ENCODE data around the gene RTRAF.

RTRAF gene

DNA sequence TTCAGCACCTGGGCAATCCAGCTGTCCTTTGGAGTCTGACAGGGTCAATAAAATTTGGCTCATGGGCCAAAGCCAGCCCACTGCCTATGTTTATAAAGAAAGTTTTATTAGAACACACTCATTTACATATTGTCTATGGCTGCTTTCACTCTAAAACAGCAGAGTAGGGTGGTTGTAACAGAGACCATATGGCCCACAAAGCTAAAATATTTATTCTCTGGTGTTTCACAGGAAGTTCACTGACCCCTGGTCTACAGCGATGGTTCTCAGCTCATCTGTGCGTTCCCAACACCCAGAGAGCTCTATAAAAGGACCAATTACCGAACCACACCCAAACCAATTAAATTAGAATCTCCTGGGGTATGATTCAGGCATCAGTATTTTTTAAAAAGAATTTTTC lies 37.7 kb upstream of the RTRAF start:
- TF ChIP-seq, protein P1, sequence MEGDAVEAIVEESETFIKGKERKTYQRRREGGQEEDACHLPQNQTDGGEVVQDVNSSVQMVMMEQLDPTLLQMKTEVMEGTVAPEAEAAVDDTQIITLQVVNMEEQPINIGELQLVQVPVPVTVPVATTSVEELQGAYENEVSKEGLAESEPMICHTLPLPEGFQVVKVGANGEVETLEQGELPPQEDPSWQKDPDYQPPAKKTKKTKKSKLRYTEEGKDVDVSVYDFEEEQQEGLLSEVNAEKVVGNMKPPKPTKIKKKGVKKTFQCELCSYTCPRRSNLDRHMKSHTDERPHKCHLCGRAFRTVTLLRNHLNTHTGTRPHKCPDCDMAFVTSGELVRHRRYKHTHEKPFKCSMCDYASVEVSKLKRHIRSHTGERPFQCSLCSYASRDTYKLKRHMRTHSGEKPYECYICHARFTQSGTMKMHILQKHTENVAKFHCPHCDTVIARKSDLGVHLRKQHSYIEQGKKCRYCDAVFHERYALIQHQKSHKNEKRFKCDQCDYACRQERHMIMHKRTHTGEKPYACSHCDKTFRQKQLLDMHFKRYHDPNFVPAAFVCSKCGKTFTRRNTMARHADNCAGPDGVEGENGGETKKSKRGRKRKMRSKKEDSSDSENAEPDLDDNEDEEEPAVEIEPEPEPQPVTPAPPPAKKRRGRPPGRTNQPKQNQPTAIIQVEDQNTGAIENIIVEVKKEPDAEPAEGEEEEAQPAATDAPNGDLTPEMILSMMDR (IDR thresholded peaks at IDR 0.05), result no peak
- H3K4me1 ChIP-seq, result no peaks in the 10 kb centered on the region
- H3K9ac ChIP-seq, result no peak overlapping the region
- no peak overlapping the region for H2AFZ ChIP-seq
- no peak overlapping the region for H3K27ac ChIP-seq
- H3K9me3 ChIP-seq (ENCODE audit: control insufficient read depth, low read length), result no peaks in the 10 kb centered on the region
- no peak overlapping the region for H3K4me3 ChIP-seq (ENCODE audit: low read depth, low read length)
- no peaks in the 10 kb centered on the region for H3K27me3 ChIP-seq (ENCODE audit: control insufficient read depth, insufficient read depth, low read length)
- no peak overlapping the region for H3K4me2 ChIP-seq (ENCODE audit: low read length)
- no peaks in the 10 kb centered on the region for H3K79me2 ChIP-seq
- no peaks in the 10 kb centered on the region for H3K36me3 ChIP-seq (ENCODE audit: control insufficient read depth, insufficient read depth, low read length)

DNA sequence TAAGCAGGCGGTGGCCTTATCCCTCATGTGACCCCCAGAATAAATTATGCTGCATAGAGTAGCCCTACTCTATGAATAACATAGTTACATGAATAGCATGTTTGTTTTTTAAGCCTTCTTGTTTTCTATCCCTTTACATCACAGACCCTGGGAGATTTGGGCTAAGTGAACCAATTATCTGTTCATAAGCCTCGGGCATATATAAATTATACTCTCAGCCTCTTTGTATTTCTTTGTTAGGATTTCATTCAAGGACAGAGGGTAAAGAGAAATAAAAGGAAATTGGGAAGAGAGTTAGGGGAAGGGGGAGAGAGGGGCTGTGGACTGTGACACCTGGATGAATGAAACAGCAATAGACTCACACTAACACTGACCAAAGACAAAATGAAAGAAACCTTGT lies 35.3 kb upstream of the RTRAF start:
- Histone ChIP-seq H2AFZ (no peak overlapping the region), H3K36me3 (ENCODE audit: control insufficient read depth, insufficient read depth, low read length) (no peaks in the 10 kb centered on the region), H3K79me2 (no peaks in the 10 kb centered on the region), H3K27me3 (ENCODE audit: control insufficient read depth, insufficient read depth, low read length) (no peaks in the 10 kb centered on the region), H3K27ac (no peak overlapping the region), H3K9me3 (ENCODE audit: control insufficient read depth, low read length) (no peaks in the 10 kb centered on the region), H3K4me3 (ENCODE audit: low read depth, low read length) (no peak overlapping the region), H3K4me1 (no peaks in the 10 kb centered on the region), H3K4me2 (ENCODE audit: low read length) (no peak overlapping the region), H3K9ac (no peak overlapping the region)
- TF ChIP-seq, protein P1 (IDR thresholded peaks at IDR 0.05), result no peak

DNA sequence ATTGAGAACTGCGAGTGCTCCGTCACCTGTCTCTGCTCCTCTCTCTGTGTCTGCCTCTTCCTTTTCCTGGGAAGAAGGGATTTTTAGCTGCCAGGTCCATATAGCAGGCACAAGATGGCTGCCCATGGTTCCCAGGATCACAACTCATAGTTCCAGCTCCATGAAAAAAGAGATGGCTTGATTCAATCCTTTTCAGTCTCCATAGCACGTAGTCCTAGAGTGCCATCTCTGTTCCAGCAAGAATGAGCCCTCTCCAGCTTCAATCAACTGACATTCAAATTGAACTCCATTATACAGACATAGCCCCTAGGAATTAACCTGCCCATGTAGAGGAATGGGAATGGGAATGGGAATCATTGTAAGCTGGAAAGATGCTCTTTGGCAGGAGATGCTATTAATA lies 34.7 kb upstream of the RTRAF start:
- Histone ChIP-seq H3K36me3 (ENCODE audit: control insufficient read depth, insufficient read depth, low read length) (no peaks in the 10 kb centered on the region), H3K9me3 (ENCODE audit: control insufficient read depth, low read length) (no peaks in the 10 kb centered on the region), H3K27ac (no peak overlapping the region), H3K9ac (no peak overlapping the region), H3K4me1 (no peaks in the 10 kb centered on the region), H3K4me3 (ENCODE audit: low read depth, low read length) (no peak overlapping the region), H3K79me2 (no peaks in the 10 kb centered on the region), H3K27me3 (ENCODE audit: control insufficient read depth, insufficient read depth, low read length) (no peaks in the 10 kb centered on the region), H3K4me2 (ENCODE audit: low read length) (no peak overlapping the region), H2AFZ (no peak overlapping the region)
- TF ChIP-seq, protein P1 (IDR thresholded peaks at IDR 0.05), result no peak

DNA sequence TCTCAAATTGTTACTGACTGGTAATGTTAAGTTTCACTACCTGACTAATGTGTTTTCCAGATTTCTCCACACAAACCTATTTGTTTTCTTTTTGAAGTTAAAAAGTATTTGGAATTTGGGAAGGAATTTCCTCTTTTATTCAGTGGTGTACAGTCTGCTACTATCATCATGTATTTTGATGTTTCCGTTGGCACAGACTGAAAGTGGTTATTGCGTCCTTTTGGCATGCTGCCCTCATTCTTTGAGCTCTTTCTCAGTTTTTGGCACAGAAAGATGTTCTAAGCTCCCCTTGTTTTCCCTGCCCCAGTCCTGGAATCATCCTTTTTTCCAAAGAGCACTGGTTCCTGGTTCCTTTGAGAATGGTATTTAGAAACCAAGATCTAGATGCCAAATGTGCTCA lies 31.4 kb upstream of the RTRAF start:
- Histone ChIP-seq H3K4me2 (ENCODE audit: low read length) (no peak overlapping the region), H3K79me2 (no peaks in the 10 kb centered on the region), H3K27ac (no peak overlapping the region), H3K9ac (no peak overlapping the region), H3K9me3 (ENCODE audit: control insufficient read depth, low read length) (no peaks in the 10 kb centered on the region), H2AFZ (no peak overlapping the region), H3K27me3 (ENCODE audit: control insufficient read depth, insufficient read depth, low read length) (no peaks in the 10 kb centered on the region), H3K36me3 (ENCODE audit: control insufficient read depth, insufficient read depth, low read length) (no peaks in the 10 kb centered on the region), H3K4me1 (no peaks in the 10 kb centered on the region), H3K4me3 (ENCODE audit: low read depth, low read length) (no peak overlapping the region)
- TF ChIP-seq, protein P1 (IDR thresholded peaks at IDR 0.05), result no peak

DNA sequence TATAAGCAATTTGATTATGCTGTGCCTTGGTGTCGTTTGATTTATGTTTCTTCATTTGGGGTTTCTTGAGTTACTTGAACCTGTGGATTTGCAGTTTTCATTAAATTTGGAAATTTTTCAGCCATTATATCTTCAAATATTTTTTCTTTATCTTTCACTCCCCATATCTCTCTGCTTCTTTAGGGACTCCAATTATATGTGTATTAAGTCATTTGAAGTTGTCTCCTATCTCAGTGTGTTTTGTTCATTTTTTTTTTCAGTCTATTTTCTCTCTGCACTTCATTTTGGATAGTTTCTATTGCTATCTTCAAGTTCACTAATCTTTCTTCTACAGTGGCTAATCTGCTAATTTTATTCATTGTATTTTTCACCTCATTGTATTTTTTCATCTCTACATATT lies 29.4 kb upstream of the RTRAF start:
- Histone ChIP-seq H3K36me3 (ENCODE audit: control insufficient read depth, insufficient read depth, low read length) (no peaks in the 10 kb centered on the region), H3K4me1 (no peaks in the 10 kb centered on the region), H2AFZ (no peak overlapping the region), H3K27ac (no peak overlapping the region), H3K4me3 (ENCODE audit: low read depth, low read length) (no peak overlapping the region), H3K79me2 (no peaks in the 10 kb centered on the region), H3K9ac (no peak overlapping the region), H3K9me3 (ENCODE audit: control insufficient read depth, low read length) (no peaks in the 10 kb centered on the region), H3K27me3 (ENCODE audit: control insufficient read depth, insufficient read depth, low read length) (no peaks in the 10 kb centered on the region), H3K4me2 (ENCODE audit: low read length) (no peak overlapping the region)
- TF ChIP-seq, protein P1 (IDR thresholded peaks at IDR 0.05), result no peak
